Tibial nerve (tissue), 4 donors: ENCODE data around the gene EXD2.

ENCODE experiments used
- CTCF ChIP-seq, 5 experiments: fragments of 200-600 bp in 3 of 5; fragments of 450-650 bp in 2 of 5; sonication (generic) in 3 of 5; IDR thresholded peaks; one replicate each; pipeline ENCODE4 v1.5.1; 2016 to 2019; ENCODE audit warnings: antibody characterized with exemption in 5 of 5, mild to moderate bottlenecking in 3 of 5, moderate library complexity in 2 of 5
- EP300 ChIP-seq, 2 donors: sonication (generic); formaldehyde crosslinking; IDR thresholded peaks; one replicate each; pipeline ENCODE4 v1.6.1; 2017; ENCODE audit warnings: antibody characterized with exemption in 2 of 2, mild to moderate bottlenecking in 1 of 2
- POLR2A ChIP-seq, 2 donors: fragments of 450-650 bp; IDR thresholded peaks; one replicate each; pipeline ENCODE4 v1.6.1; 2017; ENCODE audit warnings: antibody characterized with exemption in 2 of 2, mild to moderate bottlenecking in 2 of 2, moderate library complexity in 2 of 2

GRCh38 chr14:69270097-69270496 is 78.8 kb downstream of the EXD2 start:
- TF ChIP-seq CTCF (IDR thresholded peaks at IDR 0.05) (no peak), POLR2A (IDR thresholded peaks at IDR 0.05) (no peak), EP300 (IDR thresholded peaks at IDR 0.05) (no peak)
